HG03439 (cell line): ENCODE data around the gene OTP.

Experiments used
- ATAC-seq: cut with Tn5 transposase; IDR thresholded peaks from one replicate; pipeline ENCODE4 v1.9.1; 2021; ENCODE audit warnings: mild to moderate bottlenecking, moderate library complexity; ENCODE audit not compliant: unreplicated experiment

Gene OTP

GRCh38 chr5:77637998-77638762 lies at the start of gene OTP:
OTP (minus strand) TSS chr5:77638713; CDS start chr5:77638549, 164 bp downstream.
- no peak for ATAC-seq

GRCh38 chr5:77683171-77683732 lies 44.7 kb upstream of the OTP start:
- no peak for ATAC-seq

GRCh38 chr5:77670526-77670925 lies 32.0 kb upstream of the OTP start:
- no peak for ATAC-seq

- no peak for ATAC-seq
Measured at GRCh38 chr5:77669677-77670076, 31.2 kb upstream of the OTP start.

- ATAC-seq, result no peak
Measured at GRCh38 chr5:77663090-77663863, 24.8 kb upstream of the OTP start.

GRCh38 chr5:77662635-77663034 lies 24.1 kb upstream of the OTP start:
- no peak for ATAC-seq

- no peak for ATAC-seq
Measured at GRCh38 chr5:77658662-77659061, 20.1 kb upstream of the OTP start.

- no peak for ATAC-seq
Measured at GRCh38 chr5:77651343-77651742, 12.8 kb upstream of the OTP start.

- ATAC-seq, result no peak
Measured at GRCh38 chr5:77650686-77651085, 12.2 kb upstream of the OTP start.

GRCh38 chr5:77649776-77650175 lies 11.3 kb upstream of the OTP start:
- no peak for ATAC-seq

- ATAC-seq, result no peak
Measured at GRCh38 chr5:77645995-77646639, 7.6 kb upstream of the OTP start.

- ATAC-seq, result no peak
Measured at GRCh38 chr5:77645158-77645994, 6.9 kb upstream of the OTP start.

GRCh38 chr5:77644371-77645157 lies 6.1 kb upstream of the OTP start:
- ATAC-seq, result no peak

GRCh38 chr5:77643654-77644370 lies 5.3 kb upstream of the OTP start:
- ATAC-seq, result no peak

- no peak for ATAC-seq
Measured at GRCh38 chr5:77642738-77643653, 4.5 kb upstream of the OTP start.

GRCh38 chr5:77641963-77642737 lies 3.6 kb upstream of the OTP start:
- no peak for ATAC-seq

GRCh38 chr5:77641397-77641943 lies 3.0 kb upstream of the OTP start:
- ATAC-seq, result no peak
